Activated gamma-delta T cell treated with Interleukin-2 at 50 U/mL for 16 hours (primary cell): ENCODE measurements around the gene CCDC38.
"Not testable (repeated sequence)": the region's sequence is repeated elsewhere in the genome, so short reads cannot be mapped to it uniquely, and the experiment has no call there.

Source experiments
- DNase-seq: peaks from one replicate; pipeline ENCODE4 v3.0.0-alpha.2; 2020

Gene CCDC38

DNA sequence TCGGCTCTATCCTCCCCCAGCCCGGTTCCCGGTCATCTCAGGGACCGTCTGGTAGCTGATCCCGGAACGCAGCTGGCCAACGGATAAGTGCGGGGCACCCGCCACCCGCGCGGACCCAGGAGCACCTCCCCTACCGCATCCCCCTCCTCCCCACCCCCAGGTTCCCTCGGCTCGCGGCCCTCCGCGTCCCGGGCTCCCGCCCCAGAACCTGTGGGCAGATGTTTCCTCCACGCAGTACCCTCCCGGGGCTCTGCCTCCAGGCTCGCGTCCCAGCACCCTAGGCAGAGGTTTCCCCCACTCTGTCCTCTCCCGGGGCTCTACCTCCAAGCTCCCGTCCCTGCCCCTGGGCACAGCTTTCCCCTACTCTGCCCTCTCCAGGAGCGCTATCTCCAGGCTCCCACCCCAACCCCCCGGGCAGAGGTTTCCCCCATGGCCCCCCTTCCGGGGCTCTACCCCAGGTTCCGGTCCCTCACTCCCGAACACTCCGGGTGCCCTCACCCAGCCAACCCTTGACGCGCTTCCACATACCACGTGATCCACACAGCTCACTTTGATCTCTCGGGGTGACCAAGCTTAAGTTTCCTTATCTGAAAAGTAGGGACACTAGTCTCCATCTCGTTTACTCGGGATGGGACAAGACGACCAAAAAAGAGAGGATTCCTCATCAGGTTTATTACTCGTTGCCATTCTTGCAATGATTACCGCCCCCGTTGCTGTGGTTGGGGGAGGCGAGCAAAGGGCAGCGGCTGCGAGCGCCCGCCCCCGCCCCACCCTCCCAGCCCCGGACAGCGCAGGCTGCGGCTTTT, at the start of gene CCDC38:
Gene CCDC38 (minus strand): TSS at position 91 of the 806 bp plus-strand sequence. CDS start 6,105 bp downstream, outside the sequence.
- DNase-seq: peak; percentile 81

DNA sequence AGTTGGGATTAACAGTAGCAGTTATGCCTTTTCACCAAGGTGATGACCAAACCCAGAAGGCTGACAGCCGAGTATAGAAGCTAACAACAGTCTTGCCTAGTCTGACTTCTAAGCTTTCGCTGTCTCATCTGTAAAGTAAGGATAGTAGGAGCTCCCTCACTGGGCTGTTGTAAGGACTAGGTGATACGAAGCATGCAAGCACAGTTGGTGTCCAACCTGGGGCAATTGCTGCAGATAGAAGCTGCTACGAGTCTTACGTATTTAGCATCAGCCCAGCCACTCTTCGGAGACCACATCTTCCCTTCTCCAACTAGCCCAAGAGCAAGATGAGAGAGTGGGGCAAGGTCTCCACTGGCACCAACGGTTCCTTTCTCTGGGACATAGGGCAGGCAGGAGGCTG, 47.7 kb upstream of the CCDC38 start:
- no peak for DNase-seq

DNA sequence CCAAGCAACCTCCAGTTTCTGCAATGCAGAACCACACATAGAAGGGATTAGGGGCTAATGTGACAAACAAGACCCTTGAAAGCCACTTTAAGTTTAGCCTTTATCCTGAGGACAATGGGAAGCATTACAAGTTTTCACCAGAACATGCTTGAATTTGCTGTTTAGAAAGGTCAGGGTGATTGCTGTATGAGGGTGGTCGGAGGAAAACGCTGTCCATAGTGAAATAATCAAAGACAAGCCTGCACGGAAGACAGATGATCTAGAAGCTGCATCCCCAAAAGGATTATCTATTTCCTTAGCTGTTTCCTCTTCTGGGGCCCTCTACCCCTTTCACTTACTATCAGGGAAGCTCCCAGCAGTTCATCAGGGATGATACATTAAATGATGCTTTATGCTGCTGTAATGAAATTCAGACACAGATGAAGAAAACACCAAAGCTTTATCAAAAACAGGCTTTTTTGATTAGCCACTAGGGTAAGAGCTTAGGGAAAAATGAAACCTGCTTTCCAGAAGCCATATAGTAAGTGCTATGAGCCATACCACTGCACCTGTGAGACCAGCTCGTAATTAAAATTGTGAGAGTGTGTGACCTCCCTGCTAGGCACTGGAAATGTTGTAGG, 47.2 kb upstream of the CCDC38 start:
- no peak for DNase-seq

DNA sequence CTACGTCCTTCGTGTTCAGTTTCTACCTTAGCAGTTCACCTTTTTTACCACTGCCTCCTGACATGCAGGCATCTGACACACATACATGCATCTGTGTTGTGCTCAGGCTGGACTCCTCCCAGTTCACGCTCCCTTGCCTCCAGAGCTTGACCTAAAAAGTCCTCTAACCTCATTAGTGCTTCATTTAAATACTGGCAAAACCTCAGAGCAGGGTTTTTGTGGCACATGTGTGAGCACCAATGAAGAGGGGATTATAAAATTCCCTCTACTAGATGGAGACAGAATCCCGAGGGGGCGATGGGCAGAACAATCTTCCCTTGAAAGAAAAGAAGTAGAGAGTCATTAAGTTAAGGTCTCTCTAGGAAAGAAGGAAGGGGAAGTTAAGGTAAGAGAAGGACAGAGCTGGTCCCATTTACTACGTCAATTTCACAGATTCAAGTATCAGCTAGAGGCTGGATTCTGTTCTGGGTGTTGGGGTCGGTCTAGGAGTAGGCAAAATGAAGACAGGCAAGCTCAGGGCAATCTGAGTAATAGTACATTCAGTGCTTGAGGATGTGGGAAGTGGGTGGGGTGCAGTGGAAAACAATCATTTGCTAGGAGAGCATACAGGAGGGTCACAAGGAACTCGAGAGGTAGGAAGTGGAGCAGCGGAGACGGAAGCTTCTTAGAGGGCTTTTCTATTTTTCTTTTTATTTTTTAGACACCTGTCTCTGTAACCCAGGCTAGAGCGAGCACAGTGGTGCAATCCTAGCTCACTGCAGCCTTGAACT, 46.3 kb upstream of the CCDC38 start:
- DNase-seq: no peak

DNA sequence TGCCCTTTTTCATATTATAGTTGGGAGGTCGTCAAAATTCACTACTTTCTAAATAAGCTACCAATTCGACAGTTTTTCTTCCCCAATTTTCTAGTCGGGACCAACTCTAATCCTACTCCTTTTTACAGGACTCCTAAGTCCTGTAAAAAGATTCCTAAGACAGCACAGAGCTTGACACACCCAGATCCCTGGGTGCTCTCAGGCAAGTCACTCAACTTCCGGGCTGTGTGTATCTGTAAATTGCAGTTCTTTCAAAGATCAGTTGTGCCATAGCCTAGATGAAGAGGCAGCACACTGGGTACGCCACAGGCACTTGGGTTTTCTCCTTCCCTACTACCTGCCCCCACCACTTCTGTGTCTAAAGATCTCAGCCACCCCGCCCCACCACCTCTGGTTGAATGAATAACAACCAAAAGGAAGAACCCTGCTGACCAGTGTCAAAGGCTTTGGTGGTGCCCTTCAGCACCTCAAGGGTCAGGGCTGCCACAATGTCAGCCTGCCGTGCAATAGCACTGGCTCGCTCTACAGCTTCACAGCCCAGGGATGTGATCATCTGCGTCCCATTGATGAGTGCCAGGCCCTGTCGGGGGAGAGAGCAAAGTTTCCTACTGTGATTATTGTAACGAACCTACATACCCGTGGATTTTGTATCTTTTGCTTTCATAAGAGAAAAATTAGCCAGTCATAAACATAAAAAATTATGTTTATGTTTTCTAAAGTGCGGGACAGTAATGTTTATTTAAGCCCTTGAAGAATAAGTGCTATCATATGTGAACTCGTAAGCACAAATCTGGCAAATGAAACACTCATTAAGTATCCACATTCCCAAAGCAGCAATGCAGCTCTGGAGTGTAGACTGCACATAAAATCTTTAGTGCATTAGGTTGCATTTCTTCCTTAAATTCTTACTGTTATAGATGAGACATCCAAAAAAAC, 44.5 kb upstream of the CCDC38 start:
- DNase-seq: no peak

DNA sequence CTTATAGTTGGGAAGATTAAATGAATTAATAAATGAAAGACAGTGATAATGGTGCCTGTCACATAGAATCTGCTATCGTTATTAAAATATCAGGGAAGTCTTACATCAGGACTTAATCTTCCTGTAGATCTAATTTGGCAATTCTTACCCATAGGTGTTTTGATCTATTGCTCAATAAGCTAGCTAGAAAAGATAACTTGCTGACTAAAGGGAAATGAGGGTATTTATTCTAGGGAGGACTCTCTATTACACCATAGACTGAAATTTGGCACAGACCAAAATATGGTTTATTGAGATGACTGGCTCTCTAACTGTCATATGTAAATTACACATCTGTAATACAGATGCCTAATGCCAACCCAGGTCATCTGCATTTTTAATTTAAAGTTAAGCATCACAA, 42.3 kb upstream of the CCDC38 start:
- DNase-seq: no peak

DNA sequence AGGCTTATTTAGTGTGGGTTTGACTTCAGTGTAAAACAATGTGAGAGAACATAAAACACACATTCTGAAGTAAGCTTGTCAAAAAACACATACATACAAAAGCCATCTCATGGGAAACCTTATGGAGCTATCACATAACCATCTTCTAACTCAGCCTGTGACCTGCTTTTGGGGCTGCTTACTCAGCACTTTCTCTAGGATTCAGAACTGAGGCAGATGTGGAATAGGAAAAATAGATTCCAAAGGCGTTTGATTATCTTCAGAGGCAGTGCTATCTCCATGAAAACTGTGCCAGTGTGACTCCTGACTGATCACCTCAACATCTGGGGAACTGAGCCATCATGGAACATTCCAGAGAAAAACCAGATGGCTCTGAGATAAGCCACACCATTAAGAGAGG, 40.2 kb upstream of the CCDC38 start:
- DNase-seq: no peak

DNA sequence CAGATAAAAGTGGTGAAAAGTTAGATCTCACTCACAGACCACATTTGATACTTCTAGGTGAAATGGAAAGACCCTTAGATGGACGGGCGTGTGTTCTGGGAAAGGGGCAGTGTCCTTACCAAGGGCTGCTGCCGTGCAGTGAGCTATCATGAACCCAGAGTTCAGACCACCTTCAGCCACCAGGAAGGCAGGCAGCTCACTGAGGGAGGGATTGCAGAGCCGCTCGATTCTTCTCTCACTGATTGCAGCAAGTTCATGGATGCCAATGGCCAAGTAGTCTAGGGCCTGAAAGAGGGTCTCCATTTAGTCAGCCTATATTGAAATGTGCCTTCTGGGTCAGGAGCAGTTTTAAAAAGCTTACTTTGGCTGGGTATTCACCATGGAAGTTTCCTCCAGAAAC, 38.0 kb upstream of the CCDC38 start:
- no peak for DNase-seq

DNA sequence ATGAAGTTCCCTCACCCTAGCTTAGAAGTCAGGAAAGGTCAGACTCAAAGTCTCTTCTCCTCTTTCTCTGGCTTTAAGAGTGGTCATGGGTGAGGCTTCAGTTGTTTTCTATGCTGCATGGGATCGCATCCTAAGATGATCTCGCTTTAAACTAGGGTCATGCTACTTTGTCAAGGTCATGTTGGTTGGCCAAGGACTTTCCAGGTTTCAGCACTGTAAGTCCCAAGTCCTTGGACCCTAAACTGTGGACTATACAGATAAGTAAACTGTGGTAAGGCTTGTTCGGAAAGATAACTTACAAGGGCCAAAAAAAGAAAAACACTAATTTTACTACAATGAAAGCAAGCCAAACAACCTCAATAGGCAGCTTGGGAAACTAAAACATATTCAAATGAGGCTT, 36.4 kb upstream of the CCDC38 start:
- DNase-seq: no peak

DNA sequence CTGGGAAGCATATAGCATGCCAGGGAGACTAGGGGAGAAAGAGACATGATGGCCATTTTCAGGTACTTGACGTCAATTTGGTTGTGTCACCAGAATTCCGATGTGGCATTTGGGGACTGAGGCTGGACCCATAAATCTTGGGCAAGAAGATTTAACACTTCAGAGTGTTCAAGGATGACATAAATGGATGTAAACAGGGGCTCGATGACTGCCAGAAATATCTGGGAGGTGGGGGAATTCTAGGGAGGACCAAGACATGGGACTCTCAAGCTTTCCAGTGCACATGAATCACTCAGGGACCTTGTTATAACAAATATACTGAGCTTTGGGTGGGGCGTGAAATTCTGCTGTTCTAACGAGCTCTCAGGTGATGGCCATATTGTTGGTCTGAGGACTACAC, 35.9 kb upstream of the CCDC38 start:
- DNase-seq: no peak

DNA sequence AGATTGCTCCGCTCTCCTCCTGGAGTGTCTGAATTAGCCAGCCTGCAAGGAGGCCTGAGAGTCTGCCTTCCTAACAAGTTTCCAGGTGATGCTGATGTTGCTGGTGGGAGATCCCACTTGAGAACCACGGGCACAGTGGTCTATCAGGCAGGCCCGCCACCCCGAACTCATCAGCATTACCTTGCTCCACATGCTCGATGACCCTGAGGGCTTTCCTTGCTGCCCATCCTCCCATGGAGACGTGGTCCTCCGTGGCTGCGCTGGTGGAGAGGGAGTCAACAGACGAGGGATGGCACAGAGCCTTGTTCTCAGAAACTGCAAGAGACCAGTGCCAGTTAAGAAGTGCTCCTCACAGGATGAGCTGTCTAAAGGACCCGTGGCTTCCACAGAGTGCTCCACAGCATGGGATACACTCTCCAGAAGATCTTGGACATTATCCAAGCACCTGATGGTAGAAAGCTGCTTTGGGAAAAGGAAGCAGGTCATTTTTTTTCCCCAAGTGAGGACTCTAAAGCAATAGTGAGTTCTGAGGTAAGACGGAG, 35.4 kb upstream of the CCDC38 start:
- no peak for DNase-seq

DNA sequence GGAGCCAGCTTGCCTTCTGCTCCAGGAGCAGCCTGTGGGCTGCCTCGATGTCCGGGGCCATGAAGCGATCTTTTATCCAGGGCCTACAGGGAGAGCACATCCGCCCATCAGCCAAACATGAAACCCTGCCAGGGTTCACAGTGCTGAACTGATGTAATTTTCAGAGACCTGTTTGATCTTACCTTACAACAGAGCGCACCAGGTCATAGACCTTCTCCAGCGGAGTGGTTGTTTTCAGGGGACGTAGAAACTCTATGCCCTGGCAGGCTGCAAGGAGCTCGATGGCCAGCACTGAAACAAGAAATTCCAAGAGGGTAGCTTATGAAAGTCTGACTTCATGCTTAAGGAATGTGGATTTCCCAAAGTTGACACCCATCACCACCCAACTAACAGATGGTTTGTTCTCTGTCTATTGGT, 34.0 kb upstream of the CCDC38 start:
- no peak for DNase-seq

DNA sequence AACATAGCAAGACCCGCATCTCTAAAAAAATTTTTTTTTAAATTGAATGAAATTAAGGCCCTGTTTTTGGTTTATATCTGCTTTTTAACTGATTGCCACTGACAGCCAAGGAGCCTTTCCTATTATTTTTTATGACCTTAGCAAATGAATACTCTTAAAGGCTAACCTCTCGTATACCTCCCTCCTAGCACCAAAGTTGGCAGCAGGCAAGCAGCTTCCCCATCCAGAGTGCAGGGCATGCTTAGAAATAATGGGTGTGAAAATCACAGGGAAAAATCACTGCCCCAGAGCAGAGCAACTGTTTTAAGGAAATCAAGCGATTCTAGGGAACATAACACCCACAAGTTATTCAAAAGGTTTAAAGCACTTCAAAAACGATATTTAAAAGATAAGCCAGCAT, 33.1 kb upstream of the CCDC38 start:
- no peak for DNase-seq

DNA sequence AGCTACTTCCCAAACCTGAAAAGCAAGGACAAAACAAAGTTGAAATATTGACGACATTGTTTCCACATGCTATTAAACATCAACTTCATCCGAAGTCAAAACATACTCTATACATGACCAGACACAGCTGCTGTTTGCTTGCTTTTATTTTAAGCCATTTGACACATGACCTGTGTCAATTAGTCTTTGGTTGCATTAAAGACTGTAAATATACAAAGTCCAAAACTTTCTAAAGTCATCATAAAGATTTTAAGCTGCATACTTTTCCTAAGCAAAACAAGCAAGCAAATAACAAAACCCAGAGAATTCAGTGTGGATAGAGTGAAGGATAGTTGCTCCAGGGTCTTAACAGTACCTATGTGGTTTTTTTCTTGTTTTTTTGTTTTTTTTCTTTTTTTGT, 31.9 kb upstream of the CCDC38 start:
- DNase-seq: no peak

DNA sequence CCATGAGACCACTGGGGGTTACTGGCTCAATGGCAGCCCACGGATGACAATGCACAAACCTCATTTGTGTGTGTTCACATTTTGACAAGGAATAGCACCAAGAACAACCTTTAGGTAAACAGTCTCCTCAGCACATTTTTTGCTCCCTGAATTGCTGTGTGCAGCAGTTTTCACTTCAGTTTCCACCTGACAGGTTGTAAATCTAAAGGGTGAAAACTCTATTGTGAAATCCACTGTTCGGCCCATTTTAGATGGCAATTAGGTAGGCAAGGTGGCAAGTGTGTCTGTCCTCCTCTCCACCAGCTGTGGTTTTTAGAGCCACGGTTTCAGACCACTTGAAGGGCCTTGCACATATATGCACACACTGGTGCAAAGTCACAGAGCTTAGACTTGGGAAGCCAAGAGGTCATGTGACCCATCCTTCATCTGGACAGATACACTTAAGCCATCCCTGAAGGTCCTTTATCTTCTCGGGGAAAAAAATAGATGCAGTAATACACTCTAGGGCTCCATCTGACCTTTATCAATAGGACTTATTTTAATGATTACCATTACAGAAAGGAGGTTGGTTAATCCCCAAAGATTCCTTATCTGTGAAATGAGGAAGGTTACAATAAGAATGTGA, 30.5 kb upstream of the CCDC38 start:
- no peak for DNase-seq

DNA sequence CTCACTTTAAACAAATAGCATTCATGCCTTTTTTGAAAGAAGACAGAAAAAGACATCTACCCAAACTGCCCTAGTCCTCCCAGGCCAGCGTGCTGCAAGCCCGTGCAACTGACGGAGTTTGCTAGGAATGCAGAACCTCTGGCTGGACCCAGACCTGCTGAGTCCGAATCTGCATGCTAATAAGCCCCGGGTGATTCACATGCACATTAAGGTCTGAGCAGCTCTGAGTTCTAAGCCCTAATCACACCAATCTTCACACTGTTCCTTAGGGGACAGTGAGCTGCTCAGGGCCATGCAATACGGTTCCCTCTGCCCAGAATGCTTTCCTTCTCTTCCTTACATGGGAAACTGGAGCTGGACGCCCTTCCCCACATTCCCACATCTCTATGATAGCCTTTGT, 28.5 kb upstream of the CCDC38 start:
- DNase-seq: no peak

DNA sequence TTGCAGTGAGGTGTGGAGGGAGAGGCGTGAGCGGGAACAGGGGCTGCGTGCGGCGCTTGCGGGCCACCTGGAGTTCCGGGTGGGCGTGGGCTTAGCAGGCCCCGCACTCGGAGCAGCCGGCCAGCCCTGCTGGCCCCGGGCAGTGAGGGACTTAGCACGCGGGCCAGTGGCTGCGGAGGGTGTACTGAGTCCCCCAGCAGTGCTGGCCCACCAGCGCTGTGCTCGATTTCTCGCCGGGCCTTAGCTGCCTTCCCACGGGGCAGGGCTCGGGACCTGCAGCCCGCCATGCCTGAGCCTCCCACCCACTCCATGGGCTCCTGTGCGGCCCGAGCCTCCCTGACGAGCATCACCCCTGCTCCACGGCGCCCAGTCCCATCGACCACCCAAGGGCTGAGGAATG, 26.7 kb upstream of the CCDC38 start:
- not testable (repeated sequence) for DNase-seq

DNA sequence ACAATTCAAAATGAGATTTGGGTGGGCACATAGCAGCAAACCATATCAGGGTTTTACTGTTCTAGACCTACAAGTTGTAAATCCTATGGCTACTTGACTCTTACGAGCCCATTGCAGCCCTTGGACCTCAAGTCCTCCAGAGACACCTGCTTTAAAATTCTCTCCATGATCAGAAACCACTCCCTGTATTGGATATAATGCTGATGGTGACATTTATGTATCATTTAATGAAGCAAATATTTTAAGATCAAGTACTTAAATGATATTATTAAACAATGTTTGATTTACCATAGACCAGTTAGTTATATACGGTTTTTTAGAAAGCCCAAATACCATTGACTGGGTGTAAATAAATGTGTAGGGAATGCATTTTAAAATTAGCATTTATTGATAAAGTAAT, 24.9 kb upstream of the CCDC38 start:
- no peak for DNase-seq

DNA sequence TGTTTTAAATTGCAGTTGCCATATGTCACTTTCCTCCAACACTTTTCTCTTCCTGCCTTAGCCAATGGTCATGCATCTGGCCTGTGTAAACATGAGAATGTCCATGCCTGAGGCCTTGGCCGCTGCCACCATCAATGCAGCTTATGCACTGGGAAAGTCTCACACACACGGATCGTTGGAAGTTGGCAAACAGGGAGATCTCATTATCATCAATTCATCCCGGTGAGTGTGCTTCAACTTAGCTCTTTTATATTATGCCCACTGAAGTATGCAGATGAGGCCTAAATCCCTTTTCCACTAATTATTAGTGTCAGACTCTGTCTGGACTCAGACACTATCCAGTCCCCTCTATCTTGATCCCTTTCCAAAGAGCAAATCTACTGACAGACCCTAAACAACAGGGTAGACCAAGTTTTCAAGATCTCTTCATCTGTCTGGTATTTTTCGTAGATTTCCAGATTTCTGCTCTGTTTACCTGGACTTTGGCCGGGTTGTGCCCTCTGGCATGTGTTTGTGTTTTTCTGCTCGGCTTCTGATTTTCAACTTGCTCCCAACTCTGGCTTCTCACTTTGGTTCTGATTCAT, 24.0 kb upstream of the CCDC38 start:
- no peak for DNase-seq

DNA sequence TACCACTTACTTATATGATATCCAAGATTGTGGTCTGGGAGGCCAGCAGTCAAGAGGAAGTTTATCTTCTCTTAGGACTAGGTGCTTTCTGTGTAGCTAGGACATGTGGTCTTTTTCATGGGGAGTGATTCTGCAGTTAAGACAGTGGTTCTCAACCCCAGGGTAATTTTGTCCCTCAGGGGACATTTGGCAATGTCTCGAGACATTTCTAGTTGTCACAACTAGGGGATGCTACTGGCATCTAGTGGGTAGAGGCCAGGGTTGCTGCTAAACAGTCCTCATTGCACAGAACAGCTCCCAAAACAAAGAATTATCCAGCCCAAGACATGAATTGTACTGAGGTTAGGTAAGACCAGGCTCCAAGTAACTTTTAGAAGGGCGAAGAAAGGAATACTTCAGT, 20.7 kb upstream of the CCDC38 start:
- DNase-seq: no peak

DNA sequence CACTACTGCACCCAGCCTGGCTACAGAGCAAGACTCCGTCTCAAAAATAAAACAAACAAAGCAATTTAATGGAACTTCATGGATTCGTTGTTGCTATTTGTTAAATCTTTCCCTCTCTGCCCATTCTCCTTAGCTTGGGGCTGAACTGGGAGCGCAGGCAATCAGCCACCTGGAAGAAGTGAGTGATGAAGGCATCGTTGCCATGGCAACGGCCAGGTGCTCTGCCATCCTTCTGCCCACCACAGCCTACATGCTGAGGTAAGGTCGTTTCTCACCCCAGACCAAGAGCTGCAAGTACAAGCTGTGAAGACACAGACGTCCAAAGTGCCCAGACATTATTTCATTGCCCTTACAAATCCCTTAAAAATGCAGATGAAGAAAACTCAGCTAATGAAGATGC, 19.8 kb upstream of the CCDC38 start:
- DNase-seq: no peak

DNA sequence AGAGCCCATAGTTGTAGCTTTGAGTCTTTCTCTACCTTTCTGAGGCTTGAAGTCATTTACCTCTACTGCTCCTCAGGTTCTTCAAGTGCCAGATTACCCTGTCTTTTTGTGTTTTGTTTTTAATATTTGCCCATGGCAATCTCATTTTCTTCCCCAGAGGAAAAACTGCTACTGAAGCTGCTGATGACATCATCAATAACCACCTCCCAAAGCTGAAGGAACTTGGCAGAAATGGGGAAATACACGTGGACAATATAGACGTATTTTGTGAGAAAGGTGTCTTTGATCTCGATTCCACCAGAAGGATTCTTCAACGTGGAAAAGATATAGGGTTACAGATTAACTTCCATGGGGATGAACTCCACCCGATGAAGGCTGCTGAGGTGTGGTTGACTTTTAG, 17.8 kb upstream of the CCDC38 start:
- no peak for DNase-seq
